GM12801 (cell line): ENCODE data around the gene APP.

ENCODE experiments used
- CTCF ChIP-seq: IDR thresholded peaks from one replicate; pipeline ENCODE4 v1.5.1; 2011; ENCODE audit warnings: control low read depth; ENCODE audit not compliant: insufficient read length; ENCODE audit errors: extremely low read depth

Gene APP

GRCh38 chr21:26112127-26112742 lies 58.3 kb downstream of the APP start:
- no peak for TF ChIP-seq CTCF

GRCh38 chr21:26110715-26111114 lies 59.9 kb downstream of the APP start:
- TF ChIP-seq CTCF: no peak

GRCh38 chr21:26107429-26107828 lies 63.1 kb downstream of the APP start:
- no peak for TF ChIP-seq CTCF

GRCh38 chr21:26106562-26106961 lies 64.0 kb downstream of the APP start:
- TF ChIP-seq CTCF: no peak

GRCh38 chr21:26105819-26106218 lies 64.8 kb downstream of the APP start:
- TF ChIP-seq CTCF: no peak

- no peak for TF ChIP-seq CTCF
These were observed 70.0 kb downstream of the APP start for GRCh38 chr21:26100573-26100972.

- TF ChIP-seq CTCF: no peak
These were observed 70.9 kb downstream of the APP start for GRCh38 chr21:26099610-26100219.
